Uterus (tissue), 4 donors: ENCODE measurements around the gene CSHL1. TPM values are rescaled to one million over a fixed set of nuclear protein-coding genes. Genes with fewer than 3 reads are reported as not detected.
"Not testable (repeated sequence)": the region's sequence is repeated elsewhere in the genome, so short reads cannot be mapped to it uniquely, and the experiment has no call there.

ENCODE experiments used
- DNase-seq, 2 donors: peaks; one replicate each; pipeline ENCODE4 v3.0.0-alpha.2; 2019 to 2020
- H3K27ac ChIP-seq, 2 donors: fragments of 200-600 bp; sonication (generic); 1 replicate in 1 of 2; 2 replicates in 1 of 2; pipeline ENCODE4 v1.5.1; 2016 to 2018
- H3K27me3 ChIP-seq, 2 donors: fragments of 200-600 bp; sonication (generic); one replicate each; pipeline ENCODE4 v1.5.1; 2018 to 2019; ENCODE audit warnings: control low read depth in 1 of 2
- H3K36me3 ChIP-seq, 2 donors: fragments of 200-600 bp; sonication (generic); one replicate each; pipeline ENCODE4 v1.5.1; 2019; ENCODE audit warnings: control low read depth in 1 of 2
- H3K4me1 ChIP-seq, 2 donors: fragments of 200-600 bp; sonication (generic); one replicate each; pipeline ENCODE4 v1.5.1; 2018 to 2019; ENCODE audit warnings: control low read depth in 1 of 2
- H3K4me3 ChIP-seq, 2 donors: fragments of 200-600 bp; sonication (generic); 1 replicate in 1 of 2; 2 replicates in 1 of 2; pipeline ENCODE4 v1.5.1; 2018 to 2019; ENCODE audit warnings: mild to moderate bottlenecking in 1 of 2
- H3K9me3 ChIP-seq, 2 donors: fragments of 200-600 bp; sonication (generic); one replicate each; pipeline ENCODE4 v1.5.1; 2019; ENCODE audit warnings: control low read depth in 1 of 2
- POLR2A ChIP-seq, 2 donors: fragments of 450-650 bp; IDR thresholded peaks; one replicate each; pipeline ENCODE4 v1.6.1; 2016; ENCODE audit warnings: antibody characterized with exemption in 2 of 2, mild to moderate bottlenecking in 1 of 2, moderate library complexity in 1 of 2
- intact Hi-C: fragments of 100-400 bp; cut with DNase I; formaldehyde crosslinking; loops from one replicate; pipeline ENCODE4 v1.15.1; 2023; ENCODE audit warnings: low total_unique reads
- total RNA-seq, 4 donors: library from RNA; depleted of rRNA in 3 of 4; stranded (reverse); fragments of >200 nt in 3 of 4; gene quantifications; one replicate each; pipeline versions ENCODE4 v1.1.0 to v1.2.4, GENCODE V29; 2014 to 2023
- TF ChIP-seq, protein P1 (sequence below), 4 experiments: fragments of 200-600 bp in 2 of 4; fragments of 450-650 bp in 2 of 4; sonication (generic) in 2 of 4; IDR thresholded peaks; one replicate each; pipeline ENCODE4 v1.5.1; 2016 to 2019; ENCODE audit warnings: antibody characterized with exemption in 4 of 4, mild to moderate bottlenecking in 2 of 4, moderate library complexity in 1 of 4
- donor health status: DM: yes; HTN: yes; CAD: no.

The CSHL1 gene
- total RNA-seq, 4 donors from 2014 or later: not detected

DNA sequence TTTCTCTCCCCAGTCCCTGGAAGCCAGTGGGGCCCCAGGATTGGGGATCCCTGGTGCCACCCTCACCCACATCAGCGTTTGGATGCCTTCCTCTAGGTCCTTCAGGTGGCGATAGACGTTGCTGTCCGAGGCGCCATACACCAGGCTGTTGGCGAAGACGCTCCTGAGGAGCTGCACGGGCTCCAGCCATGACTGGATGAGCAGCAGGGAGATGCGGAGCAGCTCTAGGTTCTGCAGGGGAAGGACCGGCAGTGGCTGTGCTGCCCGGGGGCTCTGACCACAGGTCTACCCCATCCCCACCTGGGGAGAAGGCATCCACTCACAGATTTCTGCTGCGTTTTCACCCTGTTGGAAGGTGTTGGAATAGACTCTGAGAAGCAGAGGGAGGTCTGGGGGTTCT lies 30.4 kb downstream of the CSHL1 start:
- no peaks in the 10 kb centered on the region for H3K36me3 ChIP-seq
- H3K9me3 ChIP-seq: no peaks in the 10 kb centered on the region
- DNase-seq: no peak
- H3K4me3 ChIP-seq: no peak overlapping the region
- intact Hi-C loops: no loop called here
- no peak overlapping the region for H3K27ac ChIP-seq
- H3K27me3 ChIP-seq: no peaks in the 10 kb centered on the region
- no peaks in the 10 kb centered on the region for H3K4me1 ChIP-seq
- no peak for TF ChIP-seq POLR2A (IDR thresholded peaks at IDR 0.05)
- TF ChIP-seq, protein P1, sequence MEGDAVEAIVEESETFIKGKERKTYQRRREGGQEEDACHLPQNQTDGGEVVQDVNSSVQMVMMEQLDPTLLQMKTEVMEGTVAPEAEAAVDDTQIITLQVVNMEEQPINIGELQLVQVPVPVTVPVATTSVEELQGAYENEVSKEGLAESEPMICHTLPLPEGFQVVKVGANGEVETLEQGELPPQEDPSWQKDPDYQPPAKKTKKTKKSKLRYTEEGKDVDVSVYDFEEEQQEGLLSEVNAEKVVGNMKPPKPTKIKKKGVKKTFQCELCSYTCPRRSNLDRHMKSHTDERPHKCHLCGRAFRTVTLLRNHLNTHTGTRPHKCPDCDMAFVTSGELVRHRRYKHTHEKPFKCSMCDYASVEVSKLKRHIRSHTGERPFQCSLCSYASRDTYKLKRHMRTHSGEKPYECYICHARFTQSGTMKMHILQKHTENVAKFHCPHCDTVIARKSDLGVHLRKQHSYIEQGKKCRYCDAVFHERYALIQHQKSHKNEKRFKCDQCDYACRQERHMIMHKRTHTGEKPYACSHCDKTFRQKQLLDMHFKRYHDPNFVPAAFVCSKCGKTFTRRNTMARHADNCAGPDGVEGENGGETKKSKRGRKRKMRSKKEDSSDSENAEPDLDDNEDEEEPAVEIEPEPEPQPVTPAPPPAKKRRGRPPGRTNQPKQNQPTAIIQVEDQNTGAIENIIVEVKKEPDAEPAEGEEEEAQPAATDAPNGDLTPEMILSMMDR (IDR thresholded peaks at IDR 0.05): no peak

DNA sequence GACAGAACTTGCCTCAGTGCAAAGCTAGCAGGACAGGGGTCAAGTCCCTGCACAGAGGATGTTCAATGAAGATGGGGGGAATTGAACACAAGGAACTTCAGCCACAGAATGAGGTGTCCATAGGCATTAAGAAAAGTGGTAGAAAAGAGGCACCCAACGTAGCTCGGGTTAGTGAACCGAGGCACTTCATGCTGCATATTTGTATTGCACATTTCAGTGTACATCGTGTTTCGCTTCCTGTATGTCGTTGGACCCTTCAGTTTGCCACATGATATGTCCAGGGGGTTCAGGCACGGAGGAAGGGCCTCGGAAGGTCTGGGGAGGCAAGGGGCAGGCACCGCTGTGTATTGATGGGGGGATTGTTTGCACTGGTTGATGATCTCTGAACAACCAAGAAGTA lies 32.6 kb downstream of the CSHL1 start:
- H3K4me3 ChIP-seq, H3K4me1 ChIP-seq, DNase-seq, intact Hi-C loops, H3K36me3 ChIP-seq, H3K27me3 ChIP-seq, H3K9me3 ChIP-seq, H3K27ac ChIP-seq: not testable (repeated sequence)

DNA sequence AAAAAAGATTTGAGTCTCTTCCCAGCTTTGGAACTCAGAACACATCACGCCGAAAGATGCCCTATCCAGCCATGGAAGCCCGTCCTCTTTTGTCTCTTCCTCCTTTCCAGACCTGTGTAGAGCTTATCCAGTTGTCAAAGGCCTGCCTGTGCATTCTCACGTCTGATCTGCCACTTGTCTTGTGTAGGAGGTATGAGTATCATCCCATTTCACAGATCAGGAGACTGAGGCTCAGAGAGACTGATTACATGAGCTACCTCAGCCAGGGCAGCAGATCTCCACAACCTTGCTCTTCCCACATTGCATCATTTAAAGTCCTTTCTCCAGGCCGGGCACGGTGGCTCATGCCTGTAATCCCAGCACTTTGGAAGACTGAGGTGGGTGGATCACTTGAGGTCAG lies 36.4 kb downstream of the CSHL1 start:
- H3K36me3 ChIP-seq, H3K27me3 ChIP-seq, intact Hi-C loops, DNase-seq, H3K9me3 ChIP-seq, H3K4me3 ChIP-seq, H3K27ac ChIP-seq, H3K4me1 ChIP-seq: not testable (repeated sequence)

DNA sequence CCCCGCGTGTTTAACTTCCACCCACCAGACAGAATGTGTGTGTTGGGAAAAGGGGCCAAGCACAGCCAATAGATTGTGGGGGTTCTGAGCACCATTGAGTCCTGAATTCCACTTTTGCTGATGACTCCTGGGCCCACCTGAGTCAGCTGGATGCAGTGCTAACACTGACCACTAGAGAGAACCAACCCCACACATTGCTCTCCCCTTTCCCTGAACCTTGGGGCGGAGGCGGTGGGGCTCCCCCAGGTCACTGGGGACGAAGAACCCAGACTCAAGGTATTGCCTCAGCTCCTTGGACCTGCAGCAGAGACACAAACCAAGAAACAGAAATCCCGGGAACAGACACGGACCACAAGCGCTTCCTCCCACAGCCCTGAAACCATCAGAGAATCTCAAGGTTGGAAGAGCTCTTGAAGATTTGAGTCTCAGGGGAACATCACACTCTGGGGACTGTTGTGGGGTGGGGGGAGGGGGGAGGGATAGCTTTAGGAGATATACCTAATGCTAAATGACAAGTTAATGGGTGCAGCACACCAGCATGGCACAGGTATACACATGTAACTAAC lies 36.9 kb downstream of the CSHL1 start:
- H3K27ac ChIP-seq, H3K36me3 ChIP-seq, DNase-seq, intact Hi-C loops, H3K4me3 ChIP-seq, H3K4me1 ChIP-seq, H3K27me3 ChIP-seq, H3K9me3 ChIP-seq: not testable (repeated sequence)

DNA sequence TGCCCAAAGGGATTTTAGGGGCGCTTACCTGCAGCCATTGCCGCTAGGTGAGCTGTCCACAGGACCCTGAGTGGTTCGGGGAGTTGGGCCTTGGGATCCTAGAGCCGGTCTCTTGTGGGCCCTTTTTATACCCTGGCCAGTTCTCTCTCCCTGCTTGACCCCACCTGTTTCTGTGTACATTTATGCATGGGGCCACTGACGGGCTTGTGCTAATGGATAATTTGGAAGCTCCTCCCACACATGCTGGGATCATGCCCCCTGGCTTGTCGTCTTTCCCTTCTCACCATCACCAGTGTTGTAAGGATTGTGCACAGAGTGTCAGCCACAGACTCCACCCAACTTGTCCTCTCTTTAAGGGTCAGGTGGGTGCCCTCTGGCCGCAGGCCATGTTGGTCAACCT lies 37.5 kb downstream of the CSHL1 start, which contains the start of gene CSH2:
Gene CSH2, minus strand, starts transcription at position 101 of the 400 bp plus-strand sequence. Its CDS starts 63 bp downstream, at position 38.
- intact Hi-C loops, H3K4me1 ChIP-seq, DNase-seq, H3K9me3 ChIP-seq, H3K27ac ChIP-seq, H3K27me3 ChIP-seq, H3K4me3 ChIP-seq, H3K36me3 ChIP-seq: not testable (repeated sequence)

DNA sequence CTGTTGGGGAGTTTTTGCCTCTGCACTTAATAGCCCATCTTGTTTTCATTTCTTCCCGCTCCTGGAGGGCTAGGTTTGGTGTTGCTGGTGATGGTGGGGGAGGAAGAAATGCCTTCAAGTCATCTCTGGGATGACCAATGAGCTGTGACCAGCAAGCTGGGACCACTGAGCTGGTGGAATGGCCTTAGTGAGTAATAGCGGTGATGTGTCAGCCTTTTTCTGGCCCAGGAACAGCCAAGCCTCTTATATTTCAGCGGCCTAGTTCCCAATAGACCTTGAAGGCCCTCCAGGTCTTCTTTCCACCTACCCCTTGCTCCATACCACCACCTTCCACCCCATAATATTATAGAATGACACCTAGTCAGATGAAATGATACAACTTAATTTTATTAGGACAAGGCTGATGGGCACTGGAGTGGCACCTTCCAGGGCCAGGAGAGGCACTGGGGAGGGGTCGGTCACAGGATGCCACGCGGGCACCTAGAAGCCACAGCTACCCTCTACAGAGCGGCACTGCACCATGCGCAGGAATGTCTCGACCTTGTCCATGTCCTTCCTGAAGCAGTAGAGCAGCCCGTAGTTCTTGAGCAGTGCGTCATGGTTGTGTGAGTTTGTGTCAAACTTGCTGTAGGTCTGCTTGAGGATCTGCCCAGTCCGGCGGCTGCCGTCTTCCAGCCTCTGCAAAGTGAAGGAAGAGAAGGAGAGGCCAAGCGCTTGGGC lies 39.3 kb downstream of the CSHL1 start:
- intact Hi-C loops, DNase-seq: not testable (repeated sequence)

DNA sequence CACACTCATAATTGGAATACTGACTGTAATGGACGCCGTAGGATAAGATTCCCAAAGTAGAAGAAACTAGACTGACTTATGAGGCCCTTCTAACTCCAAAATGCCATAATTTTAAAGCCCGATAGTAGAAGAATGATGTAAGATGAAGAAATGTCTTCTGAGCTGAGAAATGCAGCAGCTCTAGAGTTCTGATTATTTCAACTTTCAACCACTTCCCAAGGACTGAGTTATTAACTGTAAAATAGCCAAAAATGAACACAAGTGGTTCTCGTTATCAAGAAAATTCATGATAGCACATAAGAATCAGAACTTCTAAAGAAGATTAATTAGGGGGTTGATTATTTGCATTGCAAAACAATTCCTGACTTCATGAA lies 40.8 kb downstream of the CSHL1 start:
- H3K27me3 ChIP-seq, H3K4me1 ChIP-seq, H3K4me3 ChIP-seq, intact Hi-C loops, DNase-seq, H3K36me3 ChIP-seq, H3K27ac ChIP-seq, H3K9me3 ChIP-seq: not testable (repeated sequence)

More for the DNA sequence above, 39.3 kb downstream of the CSHL1 start:
- H3K4me3 ChIP-seq, H3K27ac ChIP-seq, H3K9me3 ChIP-seq, H3K36me3 ChIP-seq, H3K4me1 ChIP-seq, H3K27me3 ChIP-seq: not testable (repeated sequence)

DNA sequence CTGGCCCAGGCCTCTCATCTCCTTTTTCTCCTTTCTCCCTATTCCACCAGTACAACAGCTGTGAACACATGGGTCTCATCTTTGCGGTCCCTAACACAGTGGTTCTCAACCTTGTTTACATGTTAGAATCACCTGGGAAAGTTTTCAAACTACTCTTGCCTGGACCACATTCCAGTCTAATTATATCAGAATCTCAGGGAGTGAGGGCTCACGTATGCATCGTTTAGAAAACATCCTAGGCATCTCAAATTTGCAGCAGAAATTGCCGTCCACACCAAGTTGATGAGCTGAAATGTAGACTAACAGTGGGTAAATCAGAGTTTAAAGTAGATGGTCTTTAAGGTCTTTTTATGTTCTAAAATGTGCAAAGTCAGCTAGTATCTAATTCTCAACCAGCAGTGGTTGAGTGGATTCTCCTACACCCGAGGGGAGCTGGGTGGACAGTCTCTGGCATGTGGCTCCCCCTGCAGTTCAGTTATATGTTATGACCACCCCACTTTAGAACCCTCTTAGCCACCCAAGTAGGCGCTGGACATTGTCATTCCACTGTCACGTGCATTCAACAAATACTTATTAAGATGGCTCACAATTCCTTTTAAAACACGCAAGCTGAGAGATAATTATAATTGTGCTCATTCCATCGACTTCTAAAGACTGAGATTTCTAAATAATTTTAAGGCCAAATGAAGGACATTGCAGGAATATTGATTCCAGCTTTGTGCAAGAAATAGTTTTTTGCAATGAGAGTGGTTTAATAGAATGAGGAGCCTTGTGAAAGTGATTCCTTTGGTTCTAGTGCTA lies 41.4 kb downstream of the CSHL1 start:
- H3K4me1 ChIP-seq, DNase-seq, H3K27me3 ChIP-seq, intact Hi-C loops, H3K9me3 ChIP-seq, H3K36me3 ChIP-seq, H3K4me3 ChIP-seq, H3K27ac ChIP-seq: not testable (repeated sequence)

DNA sequence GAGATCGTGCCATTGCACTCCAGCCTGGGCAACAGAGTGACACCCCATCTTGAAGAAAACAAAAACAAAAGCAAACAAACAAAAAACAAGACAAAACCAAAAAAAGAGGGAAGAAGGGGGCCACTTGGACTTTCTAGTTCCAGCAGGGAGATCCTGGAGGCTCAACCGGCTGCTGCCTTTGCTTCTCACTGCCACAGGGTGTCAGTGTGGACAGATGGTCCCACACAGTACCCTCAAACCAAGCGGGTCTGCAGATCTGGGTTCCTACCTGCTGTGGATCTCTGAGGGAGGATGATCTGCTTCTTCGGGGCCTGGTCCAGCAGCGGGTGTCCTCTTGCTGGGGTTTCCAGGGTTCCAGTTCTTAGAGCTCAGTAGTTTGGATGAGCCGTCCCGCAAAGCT lies 44.4 kb downstream of the CSHL1 start:
- intact Hi-C loops, H3K4me1 ChIP-seq, H3K4me3 ChIP-seq, H3K27ac ChIP-seq, DNase-seq, H3K27me3 ChIP-seq, H3K9me3 ChIP-seq, H3K36me3 ChIP-seq: not testable (repeated sequence)
